HG02943 (cell line): Measurements from ENCODE around the gene INPP1.
A peak's percentile ranks its signal among the peaks of the same experiment; 100 is the strongest.
"Not testable (repeated sequence)": the region's sequence is repeated elsewhere in the genome, so short reads cannot be mapped to it uniquely, and the experiment has no call there.

ENCODE experiments used
- ATAC-seq: cut with Tn5 transposase; IDR thresholded peaks from one replicate; pipeline ENCODE4 v1.9.1; 2021; ENCODE audit warnings: mild to moderate bottlenecking, low read depth, moderate library complexity; ENCODE audit not compliant: unreplicated experiment

Gene INPP1

GRCh38 chr2:190358655-190359448, 15.5 kb downstream of the INPP1 start:
- not testable (repeated sequence) for ATAC-seq

DNA sequence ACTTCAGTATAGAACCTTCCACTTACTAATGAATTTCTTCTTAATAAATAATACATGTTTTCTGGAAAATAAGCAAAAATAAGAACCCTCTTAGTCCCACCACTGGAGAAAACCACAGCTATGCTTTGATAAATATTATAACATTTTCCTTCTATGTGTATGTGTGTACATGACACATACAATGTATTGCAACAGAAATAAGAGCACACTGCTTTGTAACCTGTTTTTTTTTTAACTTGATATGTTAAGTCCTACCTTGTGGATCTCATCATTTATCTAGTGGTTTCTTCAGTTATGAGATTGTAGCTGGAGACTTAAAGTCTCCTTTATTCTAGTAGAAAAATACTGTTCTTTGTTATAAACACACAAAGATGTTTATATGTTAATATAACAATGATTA, 17.2 kb downstream of the INPP1 start:
- ATAC-seq = no peak

- no peak for ATAC-seq
Observed at GRCh38 chr2:190360965-190361364, 17.6 kb downstream of the INPP1 start.

- no peak for ATAC-seq
Observed at GRCh38 chr2:190361572-190361971, 18.2 kb downstream of the INPP1 start.

- no peak for ATAC-seq
Observed at GRCh38 chr2:190362894-190363293, 19.5 kb downstream of the INPP1 start.

DNA sequence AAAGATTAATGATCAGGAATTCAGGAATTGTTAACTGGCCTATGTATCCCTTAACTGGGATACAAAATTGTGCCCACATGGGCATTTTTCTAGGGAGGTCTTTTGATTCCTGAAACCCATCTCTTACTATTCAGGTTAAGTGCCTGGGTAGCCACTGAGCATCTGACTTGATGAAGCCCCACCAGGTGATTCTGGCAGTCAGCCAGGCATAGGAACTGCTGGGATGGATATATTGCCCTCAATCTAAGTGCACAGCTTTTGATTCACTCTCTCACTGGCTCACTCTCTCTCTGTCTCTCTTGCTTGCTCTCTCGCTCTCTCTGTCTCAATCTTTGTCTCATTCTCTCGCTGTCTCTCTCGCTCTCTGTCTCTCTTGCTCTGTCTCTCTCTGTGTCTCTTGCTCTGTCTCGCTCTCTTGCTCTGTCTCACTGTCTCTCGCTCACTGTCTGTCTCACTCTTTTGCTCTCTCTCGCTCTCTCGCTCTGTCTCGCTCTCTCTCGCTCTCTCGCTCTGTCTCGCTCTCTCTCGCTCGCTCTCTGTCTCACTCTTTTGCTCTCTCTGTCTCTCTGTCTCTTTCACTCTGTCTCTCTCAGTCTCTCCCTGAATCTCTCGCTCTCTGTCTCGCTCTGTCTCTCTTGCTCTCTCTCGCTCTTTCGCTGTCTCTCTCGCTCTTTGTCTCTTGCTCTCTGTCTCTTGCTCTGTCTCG, 22.3 kb downstream of the INPP1 start:
- ATAC-seq = no peak

DNA sequence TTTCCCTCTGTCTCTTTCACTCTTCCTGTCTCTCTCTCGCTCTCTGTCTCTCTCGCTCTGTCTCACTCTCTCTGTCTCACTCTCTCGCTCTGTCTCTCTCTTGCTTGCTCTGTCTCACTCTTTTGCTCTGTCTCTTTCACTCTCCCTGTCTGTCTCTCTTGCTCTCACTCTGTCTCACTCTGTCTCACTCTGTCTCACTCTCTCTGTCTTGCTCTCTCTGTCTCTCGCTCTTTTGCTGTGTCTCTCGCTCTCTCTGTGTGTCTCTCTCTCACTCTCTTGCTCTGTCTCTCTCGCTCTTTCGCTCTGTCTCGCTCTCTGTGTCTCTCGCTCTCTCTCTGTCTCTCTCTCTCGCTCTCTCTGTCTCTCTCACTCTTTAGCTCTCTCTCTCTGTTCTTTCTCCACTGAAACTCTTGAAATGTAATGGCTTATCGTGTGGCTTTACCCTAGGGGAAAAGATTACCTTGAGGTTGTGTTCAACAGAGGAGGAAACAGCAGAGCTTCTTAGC, 22.9 kb downstream of the INPP1 start:
- ATAC-seq = no peak

GRCh38 chr2:190367091-190367490, 23.7 kb downstream of the INPP1 start:
- no peak for ATAC-seq

- ATAC-seq = no peak
Observed at GRCh38 chr2:190369635-190370034, 26.2 kb downstream of the INPP1 start.

- ATAC-seq = no peak
Observed at GRCh38 chr2:190376083-190376482, 32.7 kb downstream of the INPP1 start.

DNA sequence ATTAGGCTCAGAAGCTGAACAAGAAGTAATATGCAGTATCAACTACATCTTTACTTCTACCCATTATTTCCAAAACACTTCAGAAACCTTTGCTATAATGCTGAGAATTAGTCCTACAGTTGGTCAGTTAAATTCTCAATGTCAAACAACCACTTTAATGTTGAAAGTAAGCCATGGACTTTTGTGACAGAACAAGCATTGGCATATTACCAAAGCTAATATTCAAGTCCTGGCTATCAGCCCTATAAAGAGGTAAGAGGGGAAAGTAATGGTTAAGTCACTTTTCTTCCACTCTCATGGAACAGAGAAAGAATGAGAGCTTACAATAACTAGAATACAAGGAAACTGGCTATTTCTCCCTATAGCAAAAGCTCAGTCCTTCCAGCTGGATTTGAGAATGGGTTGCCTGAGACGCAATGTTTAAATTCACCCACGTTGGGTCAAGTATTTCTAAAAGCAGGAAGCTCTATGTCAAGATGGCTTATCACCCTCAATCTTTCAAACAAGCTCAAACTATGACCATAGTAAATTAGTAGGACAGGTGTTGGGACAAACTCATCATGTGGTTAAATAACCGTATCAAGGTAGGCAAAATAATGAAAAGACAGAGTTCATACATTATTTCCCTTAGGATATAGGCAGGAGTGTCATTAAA, 33.3 kb downstream of the INPP1 start:
- ATAC-seq = no peak

DNA sequence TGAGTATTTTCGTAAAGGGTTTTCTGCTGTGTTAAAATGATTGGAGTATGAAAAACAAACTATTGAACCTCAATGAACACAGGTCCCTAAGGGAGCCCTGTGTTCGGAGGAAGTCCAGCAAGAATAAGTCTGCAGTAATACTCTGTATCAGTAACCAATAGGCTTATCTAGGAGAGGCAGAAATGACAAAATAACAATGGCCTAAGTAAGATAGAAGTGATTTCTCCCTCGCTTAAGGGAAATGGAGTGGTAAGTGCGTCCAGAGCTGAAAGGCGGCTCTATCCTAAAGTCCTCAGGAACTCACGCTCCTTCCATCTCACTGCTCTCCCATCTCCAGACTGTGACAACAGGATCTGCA, 35.5 kb downstream of the INPP1 start:
- ATAC-seq = no peak

DNA sequence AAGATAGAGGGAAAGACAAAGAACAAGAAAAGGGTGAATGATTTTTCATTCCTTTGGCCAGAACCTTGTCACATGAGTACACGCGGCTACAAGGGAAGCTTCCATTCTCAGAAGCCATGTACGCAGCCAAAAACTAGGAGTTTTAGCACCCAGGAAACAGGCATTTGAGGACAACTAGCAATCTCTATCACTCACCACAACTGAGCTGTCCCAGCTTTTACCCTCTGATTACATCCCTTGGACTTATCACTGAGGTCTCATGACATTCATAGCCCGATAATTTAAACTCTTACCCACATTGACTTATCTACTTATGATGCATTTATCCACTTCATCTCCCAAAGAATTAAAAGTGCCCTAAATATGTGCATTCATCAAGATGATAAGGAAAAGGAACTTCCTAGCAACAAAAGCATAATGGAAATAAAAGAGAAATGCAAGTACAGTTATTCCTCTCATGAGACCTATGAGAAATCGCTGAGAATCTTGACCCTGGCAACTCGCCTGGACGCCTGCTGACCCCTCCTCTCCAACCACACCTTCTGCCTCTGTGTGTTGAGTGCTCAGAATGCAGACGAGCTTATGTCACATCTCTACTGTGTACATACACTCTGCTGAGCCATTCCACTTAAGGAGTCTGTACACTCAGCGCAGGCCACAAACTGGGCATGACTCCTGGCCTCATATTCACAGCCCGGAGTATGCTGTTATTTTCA, 36.0 kb downstream of the INPP1 start:
- ATAC-seq = no peak

- ATAC-seq = no peak
Observed at GRCh38 chr2:190380962-190381412, 37.6 kb downstream of the INPP1 start.

DNA sequence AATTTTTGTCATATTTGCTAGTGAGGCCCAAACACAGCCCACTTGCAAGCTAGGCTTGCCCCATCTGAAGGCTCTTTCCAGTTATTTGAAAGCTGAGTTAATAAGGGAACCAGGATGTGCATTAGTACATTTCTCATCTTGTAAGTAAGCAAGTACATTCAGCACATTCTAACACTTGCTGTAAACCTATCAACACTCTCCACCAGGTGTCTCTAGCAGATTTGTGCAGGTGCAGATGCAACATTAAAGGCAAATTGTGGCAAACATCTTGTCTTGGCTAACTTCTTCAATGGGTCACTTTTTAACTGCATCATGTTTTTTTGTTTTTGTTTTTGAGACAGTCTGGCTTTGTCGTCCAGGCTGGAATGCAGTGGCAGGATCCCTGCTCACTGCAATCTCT, 39.5 kb downstream of the INPP1 start:
- ATAC-seq = peak; percentile 74

GRCh38 chr2:190387422-190387821, 44.0 kb downstream of the INPP1 start:
- ATAC-seq = no peak

DNA sequence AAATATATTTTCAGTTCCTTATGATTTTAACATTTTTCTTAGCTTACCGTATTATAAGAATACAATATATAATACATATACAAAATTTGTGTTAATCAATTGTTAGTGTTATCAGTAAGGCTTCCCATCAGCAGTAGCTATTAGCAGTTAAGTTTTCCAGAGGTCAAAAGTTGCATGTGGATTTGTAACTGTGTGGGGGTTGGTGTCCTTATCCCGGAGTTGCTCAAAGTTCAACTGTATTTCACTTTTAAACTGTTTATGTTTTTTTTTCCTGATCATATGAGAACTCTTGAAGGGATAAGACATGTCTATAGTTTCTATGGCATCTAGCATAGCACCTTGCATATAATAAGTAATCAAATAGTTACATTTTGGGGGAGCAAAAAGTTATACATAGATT, 52.9 kb downstream of the INPP1 start:
- ATAC-seq = no peak

DNA sequence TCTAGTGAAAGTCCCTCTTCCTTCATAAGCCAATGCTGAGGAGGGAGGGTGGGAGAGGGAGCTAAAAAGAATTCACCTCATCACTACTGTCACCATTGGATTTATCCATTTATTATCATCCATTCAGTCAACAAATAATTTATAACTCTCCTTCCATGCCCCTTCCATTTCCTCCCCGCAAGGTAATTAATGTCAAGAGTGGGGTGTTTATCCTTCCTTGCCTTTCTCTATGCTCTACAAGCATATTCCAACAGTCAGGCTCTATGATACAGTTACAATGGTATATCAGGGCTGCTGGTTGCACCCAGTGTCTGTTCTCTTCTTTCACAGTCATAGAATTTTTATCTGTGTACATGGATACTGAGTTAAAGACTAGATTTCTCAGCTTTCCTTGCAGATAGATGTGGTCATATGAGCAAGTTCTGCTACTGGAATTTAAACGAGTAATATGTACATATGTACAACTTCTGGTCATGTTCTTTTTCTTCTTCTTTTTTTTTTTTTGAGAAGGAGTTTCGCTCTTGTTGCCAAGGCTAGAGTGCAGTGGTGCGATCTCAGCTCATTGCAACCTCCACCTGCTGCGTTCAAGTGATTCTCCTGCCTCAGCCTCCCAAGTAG, 59.7 kb downstream of the INPP1 start:
- no peak for ATAC-seq

DNA sequence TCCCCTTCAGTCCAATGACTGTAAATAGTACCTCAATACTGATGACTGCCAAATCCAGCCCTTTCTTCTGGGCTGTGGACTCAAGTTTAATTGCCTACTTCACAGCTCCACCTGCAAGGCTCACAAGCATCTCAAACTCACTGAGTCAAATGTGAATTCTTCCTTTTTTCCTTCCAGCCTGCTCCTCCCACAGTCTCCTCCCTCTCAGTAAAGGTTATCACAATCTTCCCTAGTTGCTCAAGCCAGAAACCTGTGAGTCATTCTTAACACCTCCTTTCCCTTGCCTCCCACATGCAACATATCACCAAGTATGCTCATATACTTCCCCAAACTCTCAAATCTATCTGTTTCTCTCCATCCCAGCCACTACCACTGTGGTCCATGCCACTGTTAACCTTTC, 61.1 kb downstream of the INPP1 start:
- no peak for ATAC-seq

DNA sequence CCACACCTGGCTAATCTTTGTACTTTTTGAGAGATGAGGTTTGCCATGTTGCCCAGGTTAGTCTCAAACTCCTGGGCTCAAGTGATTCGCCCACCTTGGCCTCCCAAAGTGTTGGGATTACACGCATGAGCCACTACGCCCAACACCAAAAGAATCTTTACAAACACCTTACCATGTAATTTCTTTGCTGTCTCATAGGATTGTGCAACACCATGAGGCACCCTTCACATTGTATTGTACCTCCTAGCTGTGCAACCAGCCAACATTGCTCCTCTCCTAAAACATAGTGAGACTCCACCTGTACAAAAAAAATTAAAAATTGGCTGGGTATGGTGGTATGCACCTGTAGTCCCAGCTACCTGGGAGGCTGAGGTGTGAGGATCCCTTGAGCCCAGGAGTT, 61.7 kb downstream of the INPP1 start:
- ATAC-seq = no peak
